Measurements from ENCODE around the gene LRRC72. TPM values are rescaled to one million over a fixed set of nuclear protein-coding genes. Genes with fewer than 3 reads are reported as not detected.

The LRRC72 gene
- total RNA-seq, 2 experiments from 2014 or later: not detected

DNA sequence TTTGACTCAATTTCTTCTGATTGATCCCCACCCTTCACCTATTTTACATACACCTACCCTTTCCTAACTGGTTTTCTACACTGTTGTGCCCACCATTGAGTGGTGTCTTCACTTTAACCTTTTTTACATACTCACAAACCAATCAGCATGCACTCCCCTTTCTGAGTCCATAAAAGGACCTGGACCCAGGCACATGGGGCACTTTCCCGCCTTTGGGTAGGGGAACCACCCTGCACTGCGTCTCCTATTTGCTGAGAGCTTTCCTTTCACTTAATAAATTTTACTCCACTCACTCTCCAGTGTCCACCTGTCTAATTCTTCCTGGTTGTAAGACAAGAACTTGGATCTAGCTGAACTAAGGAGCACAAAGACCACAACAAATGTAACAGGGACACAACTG is 85.1 kb downstream of the LRRC72 start:
- Mint-ChIP-seq H3K36me3 (peaks cover 14% of the 10 kb centered on the region), H3K4me1 (peaks cover 7% of the 10 kb centered on the region), H3K4me3 (no peak overlapping the region), H3K27me3 (no peaks in the 10 kb centered on the region), H3K9me3 (no peaks in the 10 kb centered on the region), H3K27ac (no peak overlapping the region)
- no peak for DNase-seq

DNA sequence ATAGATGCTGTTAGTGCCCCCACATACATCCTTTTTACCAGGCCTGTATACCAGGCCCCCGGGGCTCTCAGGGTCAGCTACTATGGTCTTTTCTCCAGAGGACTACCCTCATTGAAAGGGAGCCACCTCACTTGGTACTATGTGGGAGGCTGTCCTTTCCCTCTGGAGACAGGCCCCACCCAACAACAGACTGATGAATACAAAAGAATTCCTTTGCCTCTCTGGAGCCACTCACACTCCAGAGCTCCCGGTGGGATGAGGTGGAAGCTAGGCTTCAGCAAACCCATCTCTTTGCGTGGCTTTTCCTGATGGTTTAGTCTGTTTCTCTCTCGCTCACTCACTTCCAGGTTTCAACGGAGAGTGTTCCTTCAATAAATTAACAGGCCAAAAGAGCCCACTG is 88.6 kb downstream of the LRRC72 start:
- H3K4me1 Mint-ChIP-seq: peaks cover 16% of the 10 kb centered on the region
- no peak overlapping the region for H3K27ac Mint-ChIP-seq
- no peak for DNase-seq
- no peak overlapping the region for H3K4me3 Mint-ChIP-seq
- no peaks in the 10 kb centered on the region for H3K27me3 Mint-ChIP-seq
- no peaks in the 10 kb centered on the region for H3K9me3 Mint-ChIP-seq
- H3K36me3 Mint-ChIP-seq: peaks cover 22% of the 10 kb centered on the region

DNA sequence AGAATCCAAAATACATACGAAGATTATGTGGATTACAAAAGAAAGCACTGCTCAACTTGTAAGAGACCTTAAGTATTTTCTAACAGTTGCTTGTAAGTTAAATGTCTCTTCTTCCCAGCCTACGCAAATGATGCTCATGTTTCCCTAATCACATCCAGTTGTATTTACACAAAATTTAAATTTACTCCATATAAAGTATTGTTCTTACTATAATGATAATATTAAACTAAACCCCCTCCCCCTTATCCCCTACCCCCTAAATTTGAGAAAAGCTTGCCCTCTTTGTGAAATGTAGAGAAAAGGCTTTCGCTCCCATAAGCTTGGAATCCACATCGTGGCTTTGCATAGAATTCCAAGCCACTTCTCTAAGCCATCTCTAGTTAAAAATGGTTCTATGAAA is 89.5 kb downstream of the LRRC72 start:
- Mint-ChIP-seq H3K27ac (no peak overlapping the region), H3K27me3 (no peaks in the 10 kb centered on the region), H3K36me3 (peaks cover 24% of the 10 kb centered on the region), H3K9me3 (no peaks in the 10 kb centered on the region), H3K4me3 (no peak overlapping the region), H3K4me1 (peaks cover 23% of the 10 kb centered on the region)
- no peak for DNase-seq

DNA sequence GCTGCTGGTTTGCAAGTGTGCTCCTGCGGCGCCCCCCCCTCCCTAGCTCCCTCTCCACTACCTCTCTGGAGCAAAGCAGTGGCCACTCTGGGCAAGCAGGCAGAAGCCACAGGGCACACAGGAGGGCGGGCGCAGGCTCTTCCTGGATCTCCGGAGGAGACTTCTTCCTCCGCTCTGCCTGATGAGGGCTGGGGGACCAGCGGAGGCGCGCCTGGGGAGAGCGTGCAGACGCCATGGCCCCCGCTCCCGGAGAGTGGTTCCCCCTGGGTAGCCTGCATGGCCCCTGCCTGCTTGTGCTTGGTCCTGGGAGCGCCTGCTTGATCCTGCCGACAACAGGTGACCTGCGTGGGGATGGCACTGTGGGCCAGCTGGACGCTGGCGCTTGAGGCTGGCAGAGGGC is 89.9 kb downstream of the LRRC72 start:
- H3K27ac Mint-ChIP-seq: no peak overlapping the region
- H3K9me3 Mint-ChIP-seq: no peaks in the 10 kb centered on the region
- no peak overlapping the region for H3K4me3 Mint-ChIP-seq
- H3K36me3 Mint-ChIP-seq: peaks cover 26% of the 10 kb centered on the region
- no peak for DNase-seq
- H3K4me1 Mint-ChIP-seq: peaks cover 23% of the 10 kb centered on the region
- no peaks in the 10 kb centered on the region for H3K27me3 Mint-ChIP-seq

DNA sequence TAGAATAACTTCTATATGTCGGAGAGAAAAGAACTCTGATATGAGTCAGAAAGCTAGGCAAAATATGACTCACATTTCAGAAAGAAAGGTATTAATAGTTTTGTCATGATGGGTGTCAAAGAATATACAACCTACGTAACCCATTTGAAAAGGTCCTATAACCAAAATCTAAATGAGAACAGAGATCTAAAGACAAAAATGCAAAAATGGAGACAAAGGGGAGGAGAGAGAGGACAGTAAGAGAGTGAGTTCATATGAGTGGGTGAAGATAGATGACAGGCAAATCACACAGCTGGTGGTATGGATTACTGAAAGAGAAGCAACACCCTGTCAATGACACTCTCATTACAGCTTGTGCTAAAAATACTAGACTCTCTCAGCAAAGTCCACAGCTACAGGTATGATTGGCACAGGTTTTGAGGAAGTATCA is 93.4 kb downstream of the LRRC72 start:
- Mint-ChIP-seq H3K4me1 (peaks cover 23% of the 10 kb centered on the region), H3K4me3 (peak overlapping the region; percentile 46), H3K36me3 (peaks cover 24% of the 10 kb centered on the region), H3K27me3 (no peaks in the 10 kb centered on the region), H3K9me3 (no peaks in the 10 kb centered on the region), H3K27ac (peak overlapping the region; percentile 89)
- peak; percentile 5 for DNase-seq

DNA sequence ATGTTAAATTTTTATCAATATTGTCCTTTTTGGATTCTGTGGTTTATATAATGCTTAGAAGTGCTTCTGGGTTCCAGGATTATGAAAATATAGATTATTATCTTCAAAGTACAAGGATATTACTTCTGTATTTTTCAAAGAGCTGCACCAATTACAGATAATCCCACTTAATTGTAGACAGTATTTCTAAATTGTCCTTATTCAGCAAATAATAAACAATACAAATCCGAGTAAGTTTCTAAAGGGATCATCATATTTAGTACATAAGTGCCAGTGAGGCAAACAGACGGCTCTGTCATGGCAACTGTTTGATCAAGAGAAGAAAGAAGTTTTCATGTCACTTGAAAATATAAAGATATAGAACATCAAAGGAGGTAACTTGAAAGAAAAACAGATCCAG is 99.8 kb downstream of the LRRC72 start:
- Mint-ChIP-seq H3K27me3 (no peaks in the 10 kb centered on the region), H3K4me1 (peaks cover 9% of the 10 kb centered on the region), H3K36me3 (peaks cover 8% of the 10 kb centered on the region)

DNA sequence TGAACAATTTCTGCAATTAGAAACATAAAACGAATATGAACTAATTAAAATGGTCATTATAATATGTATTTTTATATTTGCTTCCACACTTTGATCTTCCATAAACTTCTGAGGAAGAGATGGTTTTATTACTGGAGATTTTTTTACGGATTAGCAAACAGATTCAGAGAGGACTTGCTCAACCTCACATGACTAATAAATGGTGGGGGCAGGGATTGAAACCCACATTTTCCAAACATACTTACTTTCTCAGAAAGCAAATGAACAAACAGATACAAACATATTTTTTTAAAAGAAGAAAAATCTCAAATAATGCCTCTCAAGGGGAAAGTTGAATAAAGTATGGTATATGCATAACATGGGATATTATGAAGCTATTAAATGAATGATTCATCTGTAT is 100.6 kb downstream of the LRRC72 start:
- Mint-ChIP-seq H3K27ac (no peak overlapping the region), H3K27me3 (no peaks in the 10 kb centered on the region), H3K4me3 (no peak overlapping the region), H3K9me3 (no peaks in the 10 kb centered on the region), H3K36me3 (peaks cover 8% of the 10 kb centered on the region), H3K4me1 (peaks cover 9% of the 10 kb centered on the region)
- DNase-seq: no peak

More for the DNA sequence above, 99.8 kb downstream of the LRRC72 start:
- Mint-ChIP-seq H3K27ac (no peak overlapping the region), H3K4me3 (no peak overlapping the region), H3K9me3 (no peaks in the 10 kb centered on the region)
- DNase-seq: no peak

DNA sequence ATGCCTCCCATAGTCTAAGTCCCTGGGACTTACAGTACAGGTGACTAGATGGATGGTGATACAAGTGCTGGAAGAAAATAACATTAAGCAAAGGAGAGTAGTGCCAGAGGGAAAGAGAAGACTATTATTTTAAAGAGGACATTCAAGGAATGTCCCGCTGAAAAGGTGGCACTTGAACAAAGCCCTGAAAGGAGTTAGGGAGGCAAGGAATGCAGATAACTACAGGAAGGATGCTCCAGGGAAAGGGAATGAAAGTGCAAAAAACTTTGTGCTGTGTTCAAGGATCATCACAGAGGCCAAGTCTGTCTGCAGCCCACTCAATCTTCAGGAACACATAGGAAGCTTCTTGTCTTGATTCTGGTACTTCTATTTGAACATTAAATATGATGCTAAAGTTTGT is 104.0 kb downstream of the LRRC72 start:
- Mint-ChIP-seq H3K9me3 (no peaks in the 10 kb centered on the region), H3K4me1 (peaks cover 2% of the 10 kb centered on the region), H3K27ac (no peak overlapping the region), H3K27me3 (no peaks in the 10 kb centered on the region), H3K4me3 (no peak overlapping the region), H3K36me3 (peaks cover 16% of the 10 kb centered on the region)
- no peak for DNase-seq

Other genes with a start within 250 kb of the LRRC72 start
- gene CRPPA, start 105.3 kb upstream of the LRRC72 start, total RNA-seq: 1 to 10 TPM; 1.7 to 1.9 TPM
- gene SOSTDC1, start 61.1 kb upstream of the LRRC72 start, total RNA-seq: not detected
- gene ANKMY2, start 118.9 kb downstream of the LRRC72 start, total RNA-seq: 10 to 100 TPM; 12.1 to 12.5 TPM
- gene BZW2, start 119.4 kb downstream of the LRRC72 start, total RNA-seq: 100 to 1,000 TPM; 158 to 162 TPM
- 1 to 10 TPM; 1.1 to 1.4 TPM for gene TSPAN13, start 226.9 kb downstream of the LRRC72 start, total RNA-seq

All from activated naive CD8-positive, alpha-beta T cell treated with anti-CD3 and anti-CD28 coated beads for 36 hours (primary cell).